ENCODE measurements around the gene SSBP2.

SSBP2 gene

GRCh38 chr5:81763294-81763928, 12.5 kb upstream of the SSBP2 start:
- TF ChIP-seq CTCF (IDR thresholded peaks at IDR 0.05; ENCODE audit: low read depth, low read length) = no peak

GRCh38 chr5:81762853-81763252, 12.0 kb upstream of the SSBP2 start:
- no peaks in the 10 kb centered on the region for H3K36me3 ChIP-seq
- no peak for TF ChIP-seq CTCF (IDR thresholded peaks at IDR 0.05; ENCODE audit: low read depth, low read length)
- no peak overlapping the region for H3K4me3 ChIP-seq (ENCODE audit: low read depth, low read length)
- no peaks in the 10 kb centered on the region for H3K9me3 ChIP-seq
- DNase-seq = no peak
- H3K27me3 ChIP-seq = no peaks in the 10 kb centered on the region
- no peaks in the 10 kb centered on the region; the same call in 1 of the 2 replicates for H3K4me1 ChIP-seq

More at GRCh38 chr5:81763294-81763928, 12.5 kb upstream of the SSBP2 start:
- no peak for DNase-seq
- H3K36me3 ChIP-seq = no peaks in the 10 kb centered on the region
- H3K4me3 ChIP-seq (ENCODE audit: low read depth, low read length) = no peak overlapping the region
- H3K27me3 ChIP-seq = no peaks in the 10 kb centered on the region
- no peaks in the 10 kb centered on the region; the same call in 1 of the 2 replicates for H3K4me1 ChIP-seq
- H3K9me3 ChIP-seq = no peaks in the 10 kb centered on the region

- no peaks in the 10 kb centered on the region for H3K27me3 ChIP-seq
- no peaks in the 10 kb centered on the region; the same call in 1 of the 2 replicates for H3K4me1 ChIP-seq
- DNase-seq = no peak
- H3K9me3 ChIP-seq = no peaks in the 10 kb centered on the region
- no peak overlapping the region for H3K4me3 ChIP-seq (ENCODE audit: low read depth, low read length)
- no peaks in the 10 kb centered on the region for H3K36me3 ChIP-seq
- TF ChIP-seq CTCF (IDR thresholded peaks at IDR 0.05; ENCODE audit: low read depth, low read length) = no peak
Observed at GRCh38 chr5:81762401-81762800, 11.5 kb upstream of the SSBP2 start.

GRCh38 chr5:81761970-81762369, 11.1 kb upstream of the SSBP2 start:
- Histone ChIP-seq H3K9me3 (no peaks in the 10 kb centered on the region), H3K36me3 (no peaks in the 10 kb centered on the region), H3K4me1 (no peaks in the 10 kb centered on the region; the same call in 1 of the 2 replicates), H3K4me3 (ENCODE audit: low read depth, low read length) (no peak overlapping the region), H3K27me3 (no peaks in the 10 kb centered on the region)
- no peak for TF ChIP-seq CTCF (IDR thresholded peaks at IDR 0.05; ENCODE audit: low read depth, low read length)
- no peak for DNase-seq

- no peak for TF ChIP-seq CTCF (IDR thresholded peaks at IDR 0.05; ENCODE audit: low read depth, low read length)
- no peaks in the 10 kb centered on the region; the same call in 1 of the 2 replicates for H3K4me1 ChIP-seq
- H3K36me3 ChIP-seq = no peaks in the 10 kb centered on the region
- H3K4me3 ChIP-seq (ENCODE audit: low read depth, low read length) = no peak overlapping the region
- no peak for DNase-seq
- H3K27me3 ChIP-seq = no peaks in the 10 kb centered on the region
- H3K9me3 ChIP-seq = no peaks in the 10 kb centered on the region
Observed at GRCh38 chr5:81761270-81761669, 10.4 kb upstream of the SSBP2 start.

- Histone ChIP-seq H3K36me3 (no peaks in the 10 kb centered on the region), H3K9me3 (no peaks in the 10 kb centered on the region), H3K4me1 (no peaks in the 10 kb centered on the region; the same call in 1 of the 2 replicates), H3K27me3 (no peaks in the 10 kb centered on the region), H3K4me3 (ENCODE audit: low read depth, low read length) (no peak overlapping the region)
- DNase-seq = no peak
- TF ChIP-seq CTCF (IDR thresholded peaks at IDR 0.05; ENCODE audit: low read depth, low read length) = no peak
Observed at GRCh38 chr5:81760521-81760920, 9.6 kb upstream of the SSBP2 start.

Measured in BE2C (cell line).